ENCODE measurements around the gene CAPN1.

DNA sequence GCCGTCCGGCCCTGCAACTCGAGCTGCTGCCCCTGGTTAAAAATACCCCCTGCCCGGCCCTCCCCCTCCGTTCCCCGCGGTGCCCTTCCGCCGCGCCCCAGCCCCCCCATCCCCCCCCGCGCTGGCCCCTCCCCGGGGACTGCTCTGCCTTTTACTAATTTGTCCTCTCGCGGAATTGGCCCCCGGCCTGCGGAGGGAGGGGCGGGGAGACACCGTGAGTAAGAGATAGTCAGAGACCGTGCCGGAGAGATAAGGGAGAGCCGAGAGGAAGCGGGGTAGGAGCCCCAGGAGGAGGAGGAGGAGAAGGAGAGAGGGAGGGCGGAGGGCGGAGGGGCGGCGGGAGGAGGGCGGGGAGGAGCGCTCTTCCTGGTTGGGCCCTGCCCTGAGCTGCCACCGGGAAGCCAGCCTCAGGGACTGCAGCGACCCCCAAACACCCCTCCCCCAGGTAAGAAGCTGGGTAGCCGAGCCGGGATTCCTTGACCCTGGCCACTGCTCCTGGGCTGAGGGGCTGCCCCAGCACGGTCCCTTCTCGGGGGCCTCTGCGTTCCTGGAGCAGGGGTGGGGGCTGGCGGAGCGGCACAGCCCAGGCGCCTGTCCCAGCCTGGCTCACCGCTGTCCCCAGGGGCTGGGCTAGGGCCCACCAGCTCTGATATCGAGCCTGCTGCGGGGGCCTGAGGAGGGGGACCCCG lies at the start of gene CAPN1:
- TF ChIP-seq, protein P1, sequence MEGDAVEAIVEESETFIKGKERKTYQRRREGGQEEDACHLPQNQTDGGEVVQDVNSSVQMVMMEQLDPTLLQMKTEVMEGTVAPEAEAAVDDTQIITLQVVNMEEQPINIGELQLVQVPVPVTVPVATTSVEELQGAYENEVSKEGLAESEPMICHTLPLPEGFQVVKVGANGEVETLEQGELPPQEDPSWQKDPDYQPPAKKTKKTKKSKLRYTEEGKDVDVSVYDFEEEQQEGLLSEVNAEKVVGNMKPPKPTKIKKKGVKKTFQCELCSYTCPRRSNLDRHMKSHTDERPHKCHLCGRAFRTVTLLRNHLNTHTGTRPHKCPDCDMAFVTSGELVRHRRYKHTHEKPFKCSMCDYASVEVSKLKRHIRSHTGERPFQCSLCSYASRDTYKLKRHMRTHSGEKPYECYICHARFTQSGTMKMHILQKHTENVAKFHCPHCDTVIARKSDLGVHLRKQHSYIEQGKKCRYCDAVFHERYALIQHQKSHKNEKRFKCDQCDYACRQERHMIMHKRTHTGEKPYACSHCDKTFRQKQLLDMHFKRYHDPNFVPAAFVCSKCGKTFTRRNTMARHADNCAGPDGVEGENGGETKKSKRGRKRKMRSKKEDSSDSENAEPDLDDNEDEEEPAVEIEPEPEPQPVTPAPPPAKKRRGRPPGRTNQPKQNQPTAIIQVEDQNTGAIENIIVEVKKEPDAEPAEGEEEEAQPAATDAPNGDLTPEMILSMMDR (IDR thresholded peaks at IDR 0.05), result no peak
- no peak for TF ChIP-seq POLR2A (IDR thresholded peaks at IDR 0.05)

Measured in right lobe of liver (tissue), 4 donors.